ENCODE measurements around the gene MIEF1.
A peak's percentile ranks its signal among the peaks of the same experiment; 100 is the strongest.

The MIEF1 gene

DNA sequence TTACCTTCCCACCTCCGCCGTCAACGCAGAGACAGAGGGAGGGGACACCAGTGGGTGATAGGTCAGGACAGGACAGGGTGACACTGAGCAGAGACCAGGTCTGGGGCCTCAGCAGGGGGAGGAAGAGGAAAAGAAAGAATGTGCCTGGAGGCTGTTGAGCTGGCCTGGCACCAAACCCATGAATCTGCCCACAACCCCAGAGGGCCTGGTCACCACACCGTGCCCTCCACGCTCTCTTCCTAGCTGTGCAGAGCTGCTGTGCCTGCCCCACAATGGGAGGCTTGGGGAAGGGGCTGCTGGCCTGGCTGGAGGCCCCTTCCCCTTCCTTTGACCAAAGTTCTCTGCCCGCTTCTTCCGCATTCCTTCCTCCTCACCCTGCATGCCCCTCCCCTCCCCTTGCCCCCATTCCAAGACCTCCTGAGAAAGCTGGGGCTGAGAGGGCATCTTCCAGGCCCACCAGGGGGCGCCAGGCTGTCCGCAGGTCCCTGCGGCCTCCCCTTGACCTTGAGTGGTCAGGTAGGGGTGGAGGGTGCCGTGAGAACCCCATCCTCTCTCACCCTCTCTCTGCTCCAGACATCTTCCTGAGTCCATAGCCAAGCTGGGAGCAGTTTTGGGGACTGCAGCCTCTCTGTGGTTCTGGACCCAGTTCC is 57.5 kb downstream of the MIEF1 start:
- Histone ChIP-seq H3K27me3 (peaks cover 64% of the 10 kb centered on the region), H3K36me3 (no peaks in the 10 kb centered on the region), H3K9me3 (no peaks in the 10 kb centered on the region), H3K9ac (no peak overlapping the region), H3K4me2 (peak overlapping the region; percentile 19), H3K4me1 (peaks cover 10% of the 10 kb centered on the region; the same call in 1 of the 2 replicates), H3K4me3 (no peak overlapping the region), H4K20me1 (peaks cover 25% of the 10 kb centered on the region; the same call in 1 of the 2 replicates), H3K27ac (no peak overlapping the region)
- TF ChIP-seq Cebpa-rat (IDR thresholded peaks at IDR 0.05), result no peak

DNA sequence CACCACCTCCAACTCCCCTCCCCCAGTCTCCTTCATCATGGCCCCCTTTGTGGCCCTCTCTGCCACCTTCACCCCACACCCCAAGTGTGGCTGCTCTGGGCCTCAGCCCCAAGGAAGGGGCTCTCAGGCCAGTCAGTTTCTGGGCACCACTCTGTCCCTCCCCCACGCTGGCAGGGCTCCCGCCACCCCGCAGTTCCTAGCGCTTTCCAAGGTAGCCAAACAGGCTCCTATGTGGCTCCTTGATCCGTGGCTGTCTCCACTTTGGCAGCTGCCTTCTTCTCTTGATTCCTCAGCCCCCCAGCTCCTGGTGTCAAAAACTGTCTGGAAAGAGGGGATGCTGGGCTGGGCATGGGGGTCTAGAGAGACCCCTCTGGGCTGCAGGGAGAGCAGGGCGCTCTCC is 58.0 kb downstream of the MIEF1 start:
- Histone ChIP-seq H4K20me1 (peaks cover 25% of the 10 kb centered on the region; the same call in 1 of the 2 replicates), H3K27me3 (peaks cover 60% of the 10 kb centered on the region), H3K9ac (no peak overlapping the region), H3K36me3 (no peaks in the 10 kb centered on the region), H3K9me3 (no peaks in the 10 kb centered on the region), H3K4me1 (peaks cover 10% of the 10 kb centered on the region; the same call in 1 of the 2 replicates), H3K4me3 (no peak overlapping the region), H3K27ac (no peak overlapping the region), H3K4me2 (no peak overlapping the region)
- TF ChIP-seq Cebpa-rat (IDR thresholded peaks at IDR 0.05), result no peak

DNA sequence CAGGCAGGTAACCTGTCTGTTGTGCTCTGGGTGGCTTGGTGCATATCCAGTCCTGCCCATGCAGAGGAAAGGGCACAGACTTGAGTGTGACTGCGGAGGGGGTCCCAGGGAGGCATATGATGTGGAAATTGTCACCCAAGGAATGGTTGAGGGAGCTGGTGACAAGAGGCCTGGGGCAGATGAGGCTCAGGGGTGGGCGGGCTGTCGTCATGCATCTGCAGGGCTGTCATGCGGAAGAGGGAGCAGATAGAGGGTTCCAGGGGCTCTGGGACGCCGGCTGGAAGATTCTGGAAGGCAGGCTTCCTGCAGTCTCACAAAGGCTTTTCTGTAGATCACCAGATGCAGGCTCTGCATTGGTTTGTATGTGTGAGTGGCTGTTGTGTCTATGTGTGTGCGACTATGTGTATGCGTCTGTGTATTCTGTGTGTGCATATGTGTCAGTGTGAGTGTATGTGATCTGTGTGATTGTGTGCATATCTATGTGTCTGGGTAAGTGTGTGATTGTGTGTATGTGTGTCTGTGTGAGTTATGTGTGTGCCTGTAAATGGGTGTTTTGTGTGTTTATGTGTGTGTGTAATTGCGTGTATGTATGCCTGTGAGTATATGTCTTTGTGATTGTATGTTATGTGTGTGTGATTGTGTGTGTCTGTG is 60.9 kb downstream of the MIEF1 start:
- no peak overlapping the region for H3K9ac ChIP-seq
- H4K20me1 ChIP-seq, result peaks cover 13% of the 10 kb centered on the region; the same call in 1 of the 2 replicates
- H3K4me2 ChIP-seq, result no peak overlapping the region
- TF ChIP-seq Cebpa-rat (IDR thresholded peaks at IDR 0.05), result no peak
- H3K9me3 ChIP-seq, result no peaks in the 10 kb centered on the region
- no peak overlapping the region for H3K4me3 ChIP-seq
- H3K36me3 ChIP-seq, result no peaks in the 10 kb centered on the region
- H3K27ac ChIP-seq, result no peak overlapping the region
- H3K27me3 ChIP-seq, result peaks cover 33% of the 10 kb centered on the region
- peaks cover 22% of the 10 kb centered on the region for H3K4me1 ChIP-seq

DNA sequence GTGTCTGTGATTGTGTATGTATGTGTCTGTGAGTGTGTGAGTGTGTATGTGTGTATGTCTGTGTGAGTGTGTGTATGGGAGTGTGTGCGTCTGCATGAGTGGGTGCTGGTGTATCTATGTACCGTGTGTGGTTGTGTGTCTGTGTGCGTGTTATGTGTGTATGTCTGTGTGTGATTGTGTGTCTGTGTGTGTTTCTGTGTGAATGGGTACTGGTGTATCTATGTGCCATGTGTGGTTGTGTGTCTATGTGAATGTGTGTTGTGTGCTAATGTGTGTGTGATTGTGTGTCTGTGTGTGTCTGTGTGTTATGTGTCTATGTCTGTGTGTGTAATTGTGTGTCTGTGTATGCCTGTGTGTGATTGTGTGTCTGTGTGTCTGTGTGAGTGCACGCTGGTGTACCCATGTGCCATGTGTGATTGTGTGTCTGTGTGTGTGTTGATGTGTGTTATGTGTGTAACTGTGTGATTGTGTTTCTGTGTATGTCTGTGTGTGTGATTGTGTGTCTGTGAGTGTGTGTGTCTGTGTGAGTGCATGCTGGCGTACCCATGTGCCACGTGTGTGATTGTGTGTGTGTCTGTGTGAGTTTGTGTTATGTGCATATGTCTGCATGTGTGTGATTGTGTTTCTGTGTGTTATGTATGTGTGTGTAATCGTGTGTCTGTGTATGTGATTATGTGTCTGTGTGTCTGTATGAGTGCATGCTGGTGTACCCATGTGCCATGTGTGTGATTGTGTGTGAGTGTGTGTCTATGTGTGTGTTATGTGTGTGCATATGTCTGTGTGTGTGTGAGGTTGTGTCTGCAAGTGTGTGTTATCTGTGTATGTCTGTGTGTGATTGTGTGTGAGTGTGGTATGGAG is 61.7 kb downstream of the MIEF1 start:
- no peak overlapping the region for H3K9ac ChIP-seq
- H3K4me3 ChIP-seq, result no peak overlapping the region

DNA sequence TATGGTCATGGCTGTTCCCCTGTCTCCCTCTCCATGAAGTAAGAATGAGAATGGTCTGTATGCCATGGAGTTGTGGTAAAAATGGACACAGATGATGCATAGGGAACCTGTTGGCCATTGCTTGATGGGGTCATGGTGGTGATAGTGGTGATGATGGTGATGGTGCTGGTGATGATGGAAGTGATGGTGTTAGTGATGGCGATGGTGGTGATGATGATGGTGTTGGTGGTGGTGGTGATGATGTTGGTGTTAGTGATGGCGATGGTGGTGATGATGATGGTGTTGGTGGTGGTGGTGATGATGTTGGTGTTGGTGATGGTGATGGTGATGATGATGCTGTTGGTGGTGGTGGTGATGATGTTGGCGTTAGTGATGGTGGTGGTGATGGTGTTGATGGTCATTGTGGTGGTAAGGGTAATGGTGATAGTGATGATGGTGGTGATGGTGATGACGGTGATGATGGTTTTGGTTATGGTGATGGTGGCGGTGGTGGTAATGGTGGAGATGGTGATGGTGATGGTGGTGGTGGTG is 63.4 kb downstream of the MIEF1 start:
- no peak overlapping the region for H3K4me2 ChIP-seq
- peaks cover 9% of the 10 kb centered on the region for H3K27me3 ChIP-seq
- H3K36me3 ChIP-seq, result no peaks in the 10 kb centered on the region
- H3K4me3 ChIP-seq, result no peak overlapping the region
- H3K27ac ChIP-seq, result no peak overlapping the region
- TF ChIP-seq Cebpa-rat (IDR thresholded peaks at IDR 0.05), result no peak
- peaks cover 6% of the 10 kb centered on the region; the same call in 1 of the 2 replicates for H3K9me3 ChIP-seq
- no peaks in the 10 kb centered on the region for H4K20me1 ChIP-seq
- H3K4me1 ChIP-seq, result peaks cover 37% of the 10 kb centered on the region
- no peak overlapping the region for H3K9ac ChIP-seq

More for the DNA sequence above, 61.7 kb downstream of the MIEF1 start:
- Histone ChIP-seq H4K20me1 (peaks cover 8% of the 10 kb centered on the region; the same call in 1 of the 2 replicates), H3K4me1 (peaks cover 30% of the 10 kb centered on the region), H3K27ac (no peak overlapping the region), H3K9me3 (no peaks in the 10 kb centered on the region), H3K4me2 (no peak overlapping the region), H3K27me3 (peaks cover 25% of the 10 kb centered on the region), H3K36me3 (no peaks in the 10 kb centered on the region)
- no peak for TF ChIP-seq Cebpa-rat (IDR thresholded peaks at IDR 0.05)

DNA sequence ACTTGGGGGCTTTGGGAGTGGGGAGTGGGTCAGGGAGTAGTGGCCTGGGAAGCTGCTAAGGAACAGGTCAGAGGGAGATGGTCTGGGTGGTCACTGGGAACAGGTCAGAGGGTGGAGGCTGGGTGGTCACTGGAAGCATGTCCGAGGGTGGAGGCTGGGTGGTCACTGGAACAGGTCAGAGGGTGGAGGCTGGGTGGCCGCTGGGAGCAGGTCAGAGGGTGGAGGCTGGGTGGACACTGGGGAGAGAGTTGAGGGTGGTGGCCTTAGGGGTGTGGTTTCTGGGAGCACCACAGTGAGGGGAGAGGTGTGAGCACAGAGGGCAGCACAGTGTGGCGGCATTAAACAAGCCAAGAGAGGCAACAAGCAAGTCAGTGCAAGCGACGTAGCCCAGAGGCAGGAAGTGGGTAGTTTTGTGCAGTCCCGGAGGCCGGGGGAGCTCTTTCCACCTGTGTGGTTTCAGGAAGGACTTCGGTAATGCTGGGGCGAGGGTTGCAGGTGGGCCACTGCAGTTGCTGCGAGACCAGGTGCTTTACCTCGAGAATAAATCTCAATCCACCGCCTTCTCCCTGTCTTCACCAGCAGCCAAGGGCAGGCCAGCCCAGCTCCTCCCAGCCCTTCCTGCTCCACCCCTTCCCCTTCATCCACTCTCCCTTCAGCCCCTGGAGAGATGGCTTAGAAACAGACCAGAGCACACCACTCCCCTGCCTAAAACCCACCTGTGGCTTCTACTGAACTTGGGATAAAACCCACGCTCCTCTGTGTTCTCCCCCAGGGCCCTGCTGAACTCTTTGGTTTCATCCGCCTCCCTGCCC is 65.3 kb downstream of the MIEF1 start:
- Histone ChIP-seq H3K27ac (peak overlapping the region; percentile 60), H3K27me3 (no peaks in the 10 kb centered on the region), H4K20me1 (no peaks in the 10 kb centered on the region), H3K9ac (peak overlapping the region; percentile 44), H3K9me3 (peaks cover 8% of the 10 kb centered on the region; the same call in 1 of the 2 replicates), H3K4me3 (peak overlapping the region; percentile 36; the same call in 1 of the 2 replicates), H3K36me3 (no peaks in the 10 kb centered on the region), H3K4me1 (peaks cover 37% of the 10 kb centered on the region), H3K4me2 (peak overlapping the region; percentile 78)
- no peak for TF ChIP-seq Cebpa-rat (IDR thresholded peaks at IDR 0.05)
